ENCODE results near the gene PPARG.

Gene PPARG

DNA sequence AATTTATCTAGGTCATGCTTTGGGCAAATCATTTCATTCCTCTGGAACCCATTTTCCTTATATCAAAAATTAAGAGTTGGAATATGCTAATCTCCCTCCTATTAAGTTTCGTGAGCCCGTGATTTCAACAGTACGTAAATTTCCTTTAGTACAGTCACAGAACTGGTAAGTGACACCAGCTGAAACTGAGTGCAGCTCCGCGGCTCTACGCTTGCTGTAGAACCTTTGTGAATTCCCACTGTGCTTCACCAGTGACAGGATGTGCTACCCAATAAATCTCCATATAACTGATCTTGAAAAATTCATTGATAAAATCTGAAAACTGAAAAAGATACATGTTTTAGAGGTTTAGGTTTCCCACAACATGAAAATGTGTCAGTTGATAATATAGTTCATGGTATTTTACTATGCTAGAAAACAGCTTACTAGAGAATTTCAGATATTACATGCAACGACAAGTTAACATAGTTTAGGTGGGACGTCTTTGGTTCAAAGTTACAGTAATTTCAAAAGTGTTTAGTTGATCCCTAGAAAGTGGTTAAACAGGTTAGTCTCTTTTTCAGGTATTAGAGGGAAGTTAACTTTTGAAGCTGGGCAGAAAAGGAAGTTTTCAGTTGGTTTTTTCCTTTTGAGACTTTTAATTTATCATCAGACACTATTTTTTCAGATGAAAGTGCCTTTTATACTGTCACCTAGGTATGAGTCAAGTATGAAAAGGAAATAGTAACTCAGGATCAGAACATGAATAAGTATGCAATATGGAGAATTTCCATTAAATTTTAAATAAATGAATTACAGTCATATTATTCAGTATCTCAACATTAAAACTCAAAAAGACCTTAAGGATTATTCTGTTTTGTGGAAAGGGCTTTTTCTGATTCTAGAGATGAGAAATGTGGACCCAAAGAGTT is 57.0 kb downstream of the PPARG start:
- DNase-seq = no peak

DNA sequence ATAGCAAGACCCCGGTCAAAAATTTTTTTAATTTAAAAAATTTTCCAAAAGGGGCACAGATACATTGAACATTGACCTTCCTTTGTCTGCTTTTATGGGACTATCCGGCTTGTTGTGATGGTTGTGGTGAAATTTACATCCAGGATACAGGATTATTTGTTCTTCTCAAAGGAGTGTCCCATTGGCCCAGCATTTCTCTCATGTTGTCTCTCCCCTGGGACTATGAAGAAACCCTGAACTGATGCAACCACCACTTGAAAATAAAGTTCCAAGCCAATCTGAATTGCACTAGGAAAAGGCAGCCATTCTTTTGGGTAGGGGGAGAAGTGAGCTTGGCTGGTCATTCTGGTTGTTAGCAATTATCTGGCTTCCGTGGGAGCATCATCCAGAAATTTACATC is 58.4 kb downstream of the PPARG start:
- no peak for DNase-seq

DNA sequence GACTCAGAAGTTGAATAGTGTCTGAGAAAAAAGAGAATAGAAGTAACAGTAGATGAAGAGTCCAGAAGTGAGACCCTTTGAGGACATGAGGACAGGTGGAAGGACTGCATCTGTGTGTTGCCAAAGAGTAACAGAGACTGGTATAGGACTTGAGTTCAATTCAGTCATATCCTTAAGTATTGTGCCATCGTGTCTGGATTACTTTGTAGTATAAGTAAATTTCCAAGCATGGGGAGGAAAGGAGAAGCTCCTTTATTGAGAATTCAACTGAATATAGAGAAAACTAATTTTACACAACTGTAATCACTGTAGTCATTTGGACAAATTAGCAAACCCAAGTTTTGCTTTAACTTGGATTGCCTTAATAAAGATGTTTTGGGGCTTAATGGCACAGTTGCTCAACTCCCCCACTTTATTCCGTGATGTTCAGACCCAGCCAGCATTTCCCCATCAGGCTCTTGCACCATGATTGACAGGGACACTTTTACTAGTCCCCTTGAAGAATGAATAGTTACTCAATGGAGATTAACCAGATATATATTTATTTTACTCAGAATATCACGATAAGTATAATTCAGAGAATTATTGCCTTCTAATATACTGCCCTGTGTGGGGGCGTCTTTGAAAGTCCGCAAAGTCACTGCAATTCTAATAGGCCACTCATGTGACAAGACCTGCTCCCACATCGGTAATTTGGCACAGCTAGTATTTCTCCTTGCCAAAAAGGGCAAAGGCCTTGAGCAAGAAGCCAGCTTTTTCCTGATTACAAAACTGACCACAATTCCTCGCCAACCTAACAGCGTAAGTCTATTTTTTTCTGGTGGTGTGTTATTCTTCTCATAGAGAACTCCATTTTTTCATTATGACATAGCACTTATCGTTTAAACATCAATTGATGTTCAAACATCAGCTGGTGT is 61.3 kb downstream of the PPARG start:
- no peak for DNase-seq

DNA sequence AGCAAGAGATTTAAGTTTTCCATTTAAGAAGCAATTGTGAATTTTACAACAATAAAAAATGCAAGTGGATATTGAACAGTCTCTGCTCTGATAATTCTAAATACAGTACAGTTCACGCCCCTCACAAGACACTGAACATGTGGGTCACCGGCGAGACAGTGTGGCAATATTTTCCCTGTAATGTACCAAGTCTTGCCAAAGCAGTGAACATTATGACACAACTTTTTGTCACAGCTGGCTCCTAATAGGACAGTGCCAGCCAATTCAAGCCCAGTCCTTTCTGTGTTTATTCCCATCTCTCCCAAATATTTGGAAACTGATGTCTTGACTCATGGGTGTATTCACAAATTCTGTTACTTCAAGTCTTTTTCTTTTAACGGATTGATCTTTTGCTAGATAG is 62.3 kb downstream of the PPARG start:
- no peak for DNase-seq

DNA sequence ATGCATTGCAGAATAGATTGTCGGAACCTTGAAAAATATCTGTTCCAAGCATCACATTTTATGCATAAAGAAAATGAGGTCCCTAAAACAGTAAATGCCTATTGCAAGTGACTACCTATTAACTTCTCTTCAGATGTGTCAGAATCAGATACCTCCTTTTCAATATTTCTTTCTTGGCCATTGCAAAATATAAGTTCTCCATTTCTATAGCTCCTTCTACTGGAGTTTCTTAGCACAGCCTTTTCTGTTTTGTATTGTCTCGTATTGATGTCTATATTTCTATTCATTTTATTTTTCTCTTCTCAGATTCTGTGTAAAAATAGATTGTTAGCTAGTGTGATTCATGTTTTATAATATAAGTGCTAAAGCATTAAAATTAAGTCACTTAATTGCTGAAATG is 63.4 kb downstream of the PPARG start:
- peak; percentile 25 for DNase-seq

DNA sequence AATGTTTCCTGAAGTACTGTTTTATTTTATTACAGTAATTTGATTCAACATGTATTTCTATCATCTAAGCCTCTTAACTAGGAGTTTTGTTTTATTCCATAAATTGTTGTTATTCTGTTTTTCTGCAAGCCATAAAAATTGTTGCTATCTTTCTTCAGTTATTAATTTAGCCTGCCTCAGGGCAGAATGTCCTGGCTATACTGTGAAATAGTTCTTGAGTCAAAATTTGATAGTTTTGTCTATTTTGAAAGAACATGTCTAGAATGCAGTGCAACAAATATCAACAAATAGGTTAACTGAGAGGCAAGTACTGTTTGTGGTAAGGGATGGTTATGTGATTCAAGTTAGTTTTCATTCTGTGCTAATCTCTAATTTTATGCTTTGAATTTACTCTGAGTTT is 63.9 kb downstream of the PPARG start:
- DNase-seq = no peak

DNA sequence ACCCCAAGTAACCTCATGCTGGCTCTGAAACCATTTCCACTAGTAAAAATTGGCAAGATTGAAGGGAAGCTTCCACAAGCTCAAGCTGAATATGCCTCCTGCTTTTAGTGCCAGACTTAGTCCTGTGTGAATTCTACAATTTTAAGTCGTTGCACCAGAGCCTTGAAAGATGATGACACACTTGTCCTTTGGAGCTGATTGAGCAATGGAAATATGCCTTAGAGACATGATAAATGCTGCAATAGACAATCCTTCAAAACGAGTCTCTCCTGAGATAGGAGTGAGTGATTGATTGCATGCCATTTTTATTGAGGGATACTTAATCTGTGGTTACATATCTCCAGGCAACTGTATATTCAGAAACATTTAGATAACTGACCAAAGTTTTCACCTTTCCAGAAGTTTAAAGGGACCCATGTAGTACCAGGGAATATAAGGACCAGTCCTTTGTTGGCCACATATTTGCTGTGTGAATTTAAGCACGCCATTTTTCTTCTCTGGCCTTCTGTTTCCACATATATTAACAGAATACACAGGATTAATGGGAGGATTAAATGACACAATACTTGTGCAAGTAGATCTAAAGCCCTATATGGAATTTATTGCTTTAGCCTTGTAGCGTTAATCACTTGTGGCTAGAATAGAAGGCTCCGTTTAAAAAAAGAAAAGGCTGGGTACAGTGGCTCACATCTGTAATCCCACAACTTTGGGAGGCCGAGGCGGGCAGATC is 65.1 kb downstream of the PPARG start:
- peak; percentile 55 for DNase-seq

DNA sequence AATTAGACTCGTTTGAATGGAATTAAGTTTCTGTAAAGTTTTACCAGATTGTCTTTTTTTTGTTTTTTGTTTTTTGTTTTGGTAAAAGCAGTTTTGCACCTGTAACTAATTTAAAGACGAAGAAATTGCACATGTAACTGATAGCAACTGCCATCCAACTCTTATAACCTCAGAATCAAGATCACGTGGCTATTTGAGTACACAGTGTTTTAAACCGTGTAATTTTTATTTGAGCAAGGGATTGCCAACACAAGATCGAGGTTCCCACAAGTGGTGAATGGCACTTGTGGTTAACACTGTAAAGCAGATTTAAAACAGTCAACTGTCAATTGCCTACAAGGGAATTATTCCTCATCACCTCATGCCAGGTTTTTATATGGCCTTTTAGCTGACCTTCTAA is 67.3 kb downstream of the PPARG start:
- no peak for DNase-seq

DNA sequence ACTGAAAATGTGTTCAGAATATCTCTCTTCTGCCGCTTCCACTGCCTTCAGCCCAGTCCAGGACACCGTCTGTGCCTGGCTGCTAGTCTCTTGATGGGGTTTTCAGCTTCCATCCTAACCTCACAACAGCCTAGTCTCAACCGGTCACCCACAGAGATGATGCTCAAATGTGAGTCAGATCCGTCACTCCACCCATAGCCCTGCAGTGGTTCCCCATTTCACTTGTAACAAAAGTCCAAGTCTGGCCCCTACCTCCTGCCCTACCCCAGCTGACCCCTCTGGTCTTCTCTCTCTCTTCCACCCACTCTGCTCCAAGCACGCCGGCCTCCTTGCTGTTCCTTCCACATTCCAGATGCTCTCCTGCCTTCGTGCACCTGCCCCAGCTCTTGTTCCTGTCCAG is 68.1 kb downstream of the PPARG start:
- no peak for DNase-seq

DNA sequence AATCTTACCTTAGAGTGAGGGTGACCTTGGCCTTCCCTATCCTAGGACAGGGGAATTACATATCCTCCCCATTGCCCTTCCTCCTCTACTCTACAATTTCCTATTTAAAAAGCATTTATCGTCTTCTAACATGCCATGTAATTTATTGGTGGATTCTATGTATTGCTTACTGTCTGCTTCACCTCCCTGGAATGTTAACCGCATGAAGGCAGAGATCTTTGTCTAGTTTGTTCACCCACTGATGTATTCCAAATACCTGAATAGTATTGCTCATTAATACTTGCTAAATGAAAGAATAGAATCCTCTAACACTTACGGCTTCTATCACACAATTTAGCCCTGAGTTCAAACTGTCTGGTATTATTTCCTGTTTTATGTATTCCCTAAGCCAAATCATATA is 68.6 kb downstream of the PPARG start:
- DNase-seq = no peak

DNA sequence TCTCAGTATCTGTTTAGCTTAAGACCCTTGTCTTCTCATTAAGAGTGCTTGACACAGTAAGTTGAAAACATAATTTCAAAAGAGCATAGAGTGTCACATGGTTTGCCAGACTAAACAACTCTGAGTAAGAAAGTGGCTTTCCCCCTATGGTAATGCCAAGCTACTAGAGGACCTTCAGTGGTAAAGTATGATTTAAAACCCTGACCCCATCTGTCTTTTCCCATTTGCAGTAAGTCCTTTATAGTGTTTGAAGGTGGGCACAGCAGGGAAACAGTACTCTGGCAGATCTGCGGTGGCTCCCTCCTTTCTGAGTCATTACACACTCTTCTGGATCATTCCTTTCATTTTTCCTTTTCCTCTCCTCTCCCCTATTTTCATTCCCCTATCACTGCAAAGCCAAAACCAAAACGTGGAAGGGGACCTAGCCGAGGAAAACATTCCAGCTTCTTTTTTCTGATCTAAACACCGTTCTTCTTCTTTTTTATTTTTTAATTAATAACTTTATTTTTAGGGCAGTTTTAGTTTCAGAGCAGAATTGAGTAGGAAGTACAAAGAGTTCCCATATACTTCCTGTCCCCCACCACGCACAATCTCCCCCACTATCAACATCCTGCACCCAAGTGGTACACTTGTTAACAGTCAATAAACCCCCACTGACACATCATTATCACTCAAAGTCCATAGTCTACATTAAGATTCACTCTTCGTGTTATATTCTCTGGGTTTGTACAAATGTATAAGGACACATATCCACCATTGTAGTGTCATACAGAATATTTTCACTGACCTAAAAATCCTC is 74.7 kb downstream of the PPARG start:
- no peak for DNase-seq

DNA sequence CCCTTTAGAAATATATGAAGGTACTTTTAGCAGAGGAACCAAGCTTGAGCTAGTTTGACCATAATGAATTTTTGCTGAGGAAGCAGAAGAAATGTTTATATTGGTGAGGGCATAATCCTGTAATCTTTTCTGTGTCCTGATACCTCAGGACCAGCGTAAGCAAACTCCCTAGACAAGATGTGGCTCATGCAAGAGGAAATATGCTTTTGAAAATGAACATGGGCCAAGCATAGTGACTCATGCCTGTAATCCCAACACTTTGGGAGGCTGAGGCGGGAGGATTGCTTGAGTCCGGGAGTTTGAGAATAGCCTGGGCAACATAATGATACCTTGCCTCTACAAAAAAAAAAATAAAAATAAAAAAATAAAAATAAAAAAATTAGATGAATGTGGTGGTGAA is 78.5 kb downstream of the PPARG start:
- DNase-seq = no peak

DNA sequence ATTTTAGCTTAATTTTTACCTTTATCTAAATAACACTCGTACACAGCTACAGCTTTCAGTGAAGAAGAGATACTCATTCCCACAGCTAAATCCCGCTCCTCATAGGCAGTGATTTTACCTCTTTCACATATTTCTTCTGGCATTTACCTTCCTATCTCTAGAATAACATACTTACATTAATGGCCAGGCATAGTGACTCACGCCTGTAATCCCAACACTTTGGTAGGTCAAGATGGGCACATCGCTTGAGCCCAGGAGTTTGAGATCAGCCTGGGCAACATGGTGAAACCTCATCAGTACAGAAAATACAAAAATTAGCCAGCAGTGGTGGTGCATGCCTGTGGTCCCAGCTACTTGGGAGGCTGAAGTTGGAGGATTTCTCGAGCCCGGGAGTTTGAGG is 80.2 kb downstream of the PPARG start:
- DNase-seq = no peak

DNA sequence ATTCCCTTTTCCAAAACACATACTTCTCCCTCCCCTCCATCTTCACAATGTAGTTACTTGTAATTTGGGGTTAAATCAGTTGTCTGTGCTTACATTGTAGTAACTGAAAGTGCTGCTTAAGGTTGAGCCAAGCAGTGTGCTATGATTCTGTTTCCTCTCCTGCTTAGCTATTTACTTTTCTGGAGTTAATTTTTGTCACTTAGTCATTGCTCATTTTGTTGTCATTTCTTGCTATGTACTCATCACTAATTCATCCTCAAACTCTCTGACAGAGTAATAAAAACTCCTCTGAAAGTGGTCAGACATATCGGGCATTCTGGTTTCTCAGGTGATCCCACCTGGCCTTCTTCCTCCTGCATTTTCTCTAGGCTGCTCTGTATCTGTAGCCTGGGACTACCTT is 80.7 kb downstream of the PPARG start:
- DNase-seq = no peak

DNA sequence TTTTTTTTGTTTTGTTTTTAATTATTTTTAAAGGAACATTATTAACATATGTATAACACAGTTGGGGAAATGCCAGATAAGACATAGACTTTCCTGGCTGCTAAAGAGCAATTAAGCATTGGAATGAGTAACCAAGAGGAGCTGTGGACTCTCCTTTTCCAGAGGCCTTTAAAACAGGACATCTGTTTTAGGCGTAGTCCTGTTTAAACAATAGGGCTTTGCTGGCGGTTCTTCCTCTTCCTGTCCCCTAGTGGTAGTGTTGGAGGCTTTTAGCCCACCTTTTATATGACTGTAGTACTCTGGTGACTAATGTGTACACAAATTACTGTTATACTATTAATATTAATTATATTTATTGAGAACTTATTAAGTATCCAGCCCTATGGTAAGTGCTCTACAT is 81.9 kb downstream of the PPARG start:
- no peak for DNase-seq

DNA sequence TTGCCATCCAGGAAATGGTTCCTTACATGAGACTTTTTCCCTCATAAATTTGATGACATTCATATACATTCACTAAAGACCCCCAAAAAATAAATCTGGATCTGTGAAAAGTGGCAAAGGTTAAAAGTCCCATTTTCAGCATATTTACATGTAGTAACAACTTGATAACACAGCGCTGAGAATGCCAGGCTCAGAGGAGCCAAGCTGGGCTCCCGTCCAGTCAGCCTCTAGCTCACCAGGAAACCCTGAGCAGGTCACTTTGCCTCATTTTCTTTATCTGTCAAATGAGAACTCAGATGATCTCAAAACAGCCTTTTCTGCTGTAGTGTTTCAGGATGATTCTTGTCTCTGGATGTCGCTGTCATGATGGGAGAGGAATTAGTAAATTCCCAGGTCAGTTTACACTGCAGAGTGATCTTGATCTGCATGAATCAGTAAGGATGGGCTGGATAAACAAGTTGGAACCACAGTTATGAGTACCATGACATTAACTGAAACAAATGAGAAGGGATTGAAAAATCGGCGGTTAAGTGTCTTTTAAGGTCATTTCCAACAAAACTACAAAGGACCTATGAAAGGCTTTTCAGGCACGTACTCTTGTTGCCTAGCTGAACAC is 82.8 kb downstream of the PPARG start:
- DNase-seq = no peak

DNA sequence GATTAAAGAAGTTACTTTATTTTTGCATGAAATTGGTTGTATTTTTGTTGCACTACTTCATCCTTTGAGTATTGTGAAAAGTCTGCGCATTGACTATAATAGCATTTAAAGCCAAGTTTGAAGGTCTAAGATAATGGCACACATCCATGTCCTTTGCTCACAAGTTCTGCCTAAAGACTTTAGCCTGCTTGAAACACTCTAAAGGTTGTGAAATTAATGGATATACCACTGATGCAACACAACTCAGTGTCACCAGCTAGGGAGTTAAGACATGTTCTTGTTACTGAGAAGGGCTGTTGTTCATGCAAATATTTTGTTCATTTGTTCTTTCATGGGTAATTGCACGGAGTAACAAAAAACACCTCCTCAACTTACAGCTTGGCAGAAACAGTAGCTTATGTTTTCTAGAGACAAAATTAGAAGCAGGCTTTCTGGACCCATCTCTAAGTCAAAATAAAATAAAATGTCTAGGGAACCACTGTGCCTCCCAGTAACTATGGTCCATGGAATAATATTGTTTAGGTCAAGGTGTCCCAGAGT is 83.9 kb downstream of the PPARG start:
- DNase-seq = no peak

DNA sequence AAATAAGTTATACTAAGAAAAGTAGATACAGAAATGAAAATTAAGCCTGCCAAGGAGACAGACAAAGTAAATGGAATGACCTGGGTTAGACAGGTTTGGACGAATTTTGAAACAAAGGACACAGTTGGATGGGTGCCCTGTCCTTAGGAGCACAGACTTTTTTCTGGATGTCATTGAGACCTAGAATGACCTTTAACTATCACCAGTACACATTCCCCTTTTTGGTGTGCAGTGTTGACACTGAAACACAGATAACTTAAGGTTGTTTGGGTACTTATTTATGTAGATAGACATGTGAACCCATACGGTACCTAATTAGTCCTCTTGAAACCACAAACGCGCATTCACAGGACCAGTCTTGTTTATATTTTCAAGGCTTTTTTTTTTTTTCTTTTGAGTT is 86.7 kb downstream of the PPARG start:
- no peak for DNase-seq

DNA sequence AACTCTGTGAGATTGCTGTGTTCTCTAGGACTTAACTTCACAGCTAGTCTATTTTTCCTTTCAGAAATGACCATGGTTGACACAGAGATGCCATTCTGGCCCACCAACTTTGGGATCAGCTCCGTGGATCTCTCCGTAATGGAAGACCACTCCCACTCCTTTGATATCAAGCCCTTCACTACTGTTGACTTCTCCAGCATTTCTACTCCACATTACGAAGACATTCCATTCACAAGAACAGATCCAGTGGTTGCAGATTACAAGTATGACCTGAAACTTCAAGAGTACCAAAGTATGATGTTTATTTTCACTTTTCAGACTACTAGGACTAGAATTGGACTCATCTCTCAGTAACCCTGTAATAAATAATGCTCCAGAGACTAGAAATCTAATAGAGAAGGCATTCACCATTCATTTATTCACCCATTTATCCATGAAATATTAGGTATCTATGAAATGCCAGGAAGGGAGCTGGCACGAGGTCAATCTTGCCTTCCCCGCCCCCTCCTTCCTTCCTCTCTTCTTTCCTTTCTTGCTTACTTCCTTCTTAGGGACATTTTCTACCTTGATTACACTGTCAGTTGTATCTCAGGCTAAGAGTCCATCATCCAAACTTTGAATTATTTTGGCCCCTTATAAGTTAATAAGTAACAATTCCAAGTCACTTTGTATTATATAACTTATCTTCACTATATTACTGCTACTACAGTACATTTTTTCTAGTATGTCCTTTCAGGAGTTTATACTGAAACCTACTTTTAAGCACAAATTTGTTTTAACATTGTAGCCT is 91.0 kb downstream of the PPARG start:
- DNase-seq = no peak

DNA sequence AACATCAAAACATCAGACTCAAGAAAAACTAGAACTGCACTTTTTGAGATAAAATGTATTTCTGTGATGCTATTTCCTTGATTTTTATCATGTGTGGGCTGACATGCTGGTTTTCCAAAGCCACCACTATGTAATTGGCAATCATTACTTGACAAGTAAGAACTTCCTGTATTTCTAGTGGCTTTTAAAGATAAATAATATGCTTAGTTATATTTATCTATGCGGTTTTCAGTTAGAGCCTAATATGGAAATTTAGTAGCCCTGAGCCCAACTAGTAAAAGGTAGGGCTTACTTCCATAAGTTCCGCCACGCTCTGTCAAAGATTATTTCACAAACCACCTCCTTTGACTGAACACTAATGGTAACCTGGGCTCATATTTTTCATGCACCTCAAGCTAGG is 91.6 kb downstream of the PPARG start:
- peak; percentile 14 for DNase-seq

DNA sequence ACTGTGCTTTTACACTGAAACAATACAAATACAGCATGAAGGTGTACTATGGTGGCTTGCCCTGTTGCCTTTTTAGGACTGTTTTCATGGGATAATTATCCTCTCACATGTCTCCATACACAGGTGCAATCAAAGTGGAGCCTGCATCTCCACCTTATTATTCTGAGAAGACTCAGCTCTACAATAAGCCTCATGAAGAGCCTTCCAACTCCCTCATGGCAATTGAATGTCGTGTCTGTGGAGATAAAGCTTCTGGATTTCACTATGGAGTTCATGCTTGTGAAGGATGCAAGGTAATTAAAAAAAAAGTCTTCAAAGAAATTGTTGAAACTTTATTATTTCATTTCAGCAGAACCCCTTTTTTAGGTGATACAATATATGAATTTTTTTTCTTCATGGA is 92.3 kb downstream of the PPARG start:
- no peak for DNase-seq

All from OCI-M1 (cell line).